OCI-LY7 (cell line): ENCODE measurements around the gene DHRS9. TPM values are rescaled to one million over a fixed set of nuclear protein-coding genes. Genes with fewer than 3 reads are reported as not detected.

Source experiments
- BruUV-seq: library from RNA; stranded (reverse); fragments of 400-500 nt; replicated peaks from 2 replicates; lab custom pipeline; 2021; lab: Mats Ljungman, UMichigan
- CTCF ChIA-PET: fragments of 300-600 bp; sonication (Branson Sonifier 250); formaldehyde crosslinking; loops from one replicate; lab custom pipeline; 2022; ENCODE audit warnings: antibody characterized with exemption; ENCODE audit not compliant: unreplicated experiment; lab: Charles Lee
- POLR2A ChIA-PET: fragments of 300-600 bp; sonication (Branson Sonifier 250); formaldehyde crosslinking; loops from one replicate; lab custom pipeline; 2022; ENCODE audit warnings: antibody characterized with exemption; lab: Charles Lee
- DNase-seq: peaks from one replicate; pipeline ENCODE4 v3.0.0-alpha.2; 2015; ENCODE audit warnings: low spot score
- H2AFZ ChIP-seq: fragments of 200-600 bp; sonication (generic), shearing (Covaris generic); 2 replicates; pipeline ENCODE4 v1.6.1; 2014; ENCODE audit warnings: mild to moderate bottlenecking, antibody characterized with exemption, low read length, moderate library complexity
- H3K27ac ChIP-seq: fragments of 200-600 bp; sonication (generic); 2 replicates; pipeline ENCODE4 v1.5.1; 2014; ENCODE audit warnings: mixed run types, low read depth, mild to moderate bottlenecking, moderate library complexity, low read length, inconsistent platforms; ENCODE audit not compliant: poor library complexity, severe bottlenecking
- H3K36me3 ChIP-seq: fragments of 200-600 bp; sonication (generic); 2 replicates; pipeline ENCODE4 v1.6.1; 2014; ENCODE audit warnings: mild to moderate bottlenecking, antibody characterized with exemption, low read length, moderate library complexity, mixed read lengths; ENCODE audit not compliant: insufficient read depth
- H3K4me1 ChIP-seq: fragments of 200-600 bp; sonication (generic); 2 replicates; pipeline ENCODE4 v1.5.1; 2014; ENCODE audit warnings: mild to moderate bottlenecking, low read length; ENCODE audit not compliant: insufficient read depth, poor library complexity, severe bottlenecking
- H3K4me2 ChIP-seq: fragments of 200-600 bp; sonication (generic); 2 replicates; pipeline ENCODE4 v1.6.1; 2014; ENCODE audit warnings: mild to moderate bottlenecking, low read length
- H3K4me3 ChIP-seq: fragments of 200-600 bp; sonication (generic); 2 replicates; pipeline ENCODE4 v1.5.1; 2014; ENCODE audit warnings: mild to moderate bottlenecking, low read depth, low read length; ENCODE audit not compliant: poor library complexity, severe bottlenecking
- H3K79me2 ChIP-seq: fragments of 200-600 bp; sonication (generic); 2 replicates; pipeline ENCODE4 v1.6.1; 2016; ENCODE audit warnings: low read depth, mild to moderate bottlenecking, low read length, moderate library complexity, mixed read lengths; ENCODE audit not compliant: insufficient read depth
- H3K9me2 ChIP-seq: fragments of 200-600 bp; sonication (generic); 2 replicates; pipeline ENCODE4 v1.6.1; 2016; ENCODE audit warnings: mild to moderate bottlenecking, low read length, mixed read lengths; ENCODE audit not compliant: insufficient read depth
- H3K9me3 ChIP-seq: fragments of 200-600 bp; sonication (generic); 2 replicates; pipeline ENCODE4 v1.6.1; 2014; ENCODE audit warnings: mild to moderate bottlenecking, mixed run types, low read length, mixed read lengths
- H4K20me1 ChIP-seq: fragments of 200-600 bp; sonication (generic); 2 replicates; pipeline ENCODE4 v1.6.1; 2014; ENCODE audit warnings: mild to moderate bottlenecking, antibody characterized with exemption, low read length, moderate library complexity, mixed read lengths; ENCODE audit not compliant: insufficient read depth
- CTCF ChIP-seq: fragments of 200-600 bp; sonication (generic); conservative IDR thresholded peaks from 2 replicates; pipeline ENCODE4 v1.5.1; 2014; ENCODE audit warnings: mild to moderate bottlenecking, antibody characterized with exemption, low read length, moderate library complexity, mixed read lengths
- EZH2phosphoT487 ChIP-seq: fragments of 200-600 bp; sonication (generic); IDR thresholded peaks from 2 replicates; pipeline ENCODE4 v1.6.1; 2018; ENCODE audit warnings: low read depth, borderline replicate concordance, mild to moderate bottlenecking, mixed run types, antibody characterized with exemption, low read length, moderate library complexity, mixed read lengths
- intact Hi-C: fragments of 100-400 bp; cut with micrococcal nuclease; formaldehyde crosslinking; loops from one replicate; pipeline ENCODE4 v1.10.0; 2022; ENCODE audit not compliant: unreplicated experiment
- total RNA-seq, 2 experiments: library from RNA; depleted of rRNA in 1 of 2; stranded (reverse); fragments of >200 nt in 1 of 2; shearing (Covaris generic) in 1 of 2; gene quantifications; 2 replicates each; pipeline ENCODE4 v1.2.3, GENCODE V29; 2014 to 2022

The DHRS9 gene
- total RNA-seq, 2 experiments from 2014 or later: 0.59 TPM; not detected in 1

- Histone ChIP-seq H3K79me2 (no peaks in the 10 kb centered on the region), H4K20me1 (no peaks in the 10 kb centered on the region), H3K4me3 (no peak overlapping the region), H3K9me2 (no peaks in the 10 kb centered on the region), H2AFZ (no peak overlapping the region), H3K9me3 (no peaks in the 10 kb centered on the region), H3K27ac (no peak overlapping the region), H3K4me2 (no peak overlapping the region), H3K36me3 (no peaks in the 10 kb centered on the region), H3K4me1 (peaks cover 2% of the 10 kb centered on the region)
- ChIA-PET POLR2A (interaction anchor here (1.3 to 1.5 kb wide), 3 partner anchors 9 to 46 kb away, joined by 3 to 4 read pairs (median 4); no protein-coding TSS in a partner anchor), CTCF (no interaction called here)
- no peak for DNase-seq
- intact Hi-C loops: no loop called here
- no TSS peak for BruUV-seq
- no peak for TF ChIP-seq CTCF
- TF ChIP-seq EZH2phosphoT487: no peak
Measured at GRCh38 chr2:169094676-169095075, 25.3 kb downstream of the DHRS9 start.

GRCh38 chr2:169095621-169096105 is 26.3 kb downstream of the DHRS9 start:
- Histone ChIP-seq H3K4me2 (no peak overlapping the region), H3K9me2 (no peaks in the 10 kb centered on the region), H3K79me2 (no peaks in the 10 kb centered on the region), H3K4me1 (peaks cover 12% of the 10 kb centered on the region), H3K9me3 (no peaks in the 10 kb centered on the region), H2AFZ (no peak overlapping the region), H3K4me3 (no peak overlapping the region), H3K27ac (no peak overlapping the region), H3K36me3 (no peaks in the 10 kb centered on the region), H4K20me1 (no peaks in the 10 kb centered on the region)
- no peak for TF ChIP-seq EZH2phosphoT487
- no peak for TF ChIP-seq CTCF
- CTCF ChIA-PET: interaction anchor here (1.0 kb wide), 2 partner anchors 10 to 43 kb away, joined by 3 read pairs; no protein-coding TSS in a partner anchor
- intact Hi-C loops: no loop called here
- no peak for DNase-seq
- POLR2A ChIA-PET: interaction anchor here (1.2 to 1.4 kb wide), 5 partner anchors 8 to 45 kb away, joined by 3 to 4 read pairs (median 4); no protein-coding TSS in a partner anchor
- no TSS peak for BruUV-seq

GRCh38 chr2:169104848-169105247 is 35.5 kb downstream of the DHRS9 start:
- H3K79me2 ChIP-seq: no peaks in the 10 kb centered on the region
- no peaks in the 10 kb centered on the region for H3K36me3 ChIP-seq
- ChIA-PET CTCF (no interaction called here), POLR2A (interaction anchor here (0.6 to 1.1 kb wide), 4 partner anchors 9 to 1118 kb away, joined by 3 to 5 read pairs (median 4); no protein-coding TSS in a partner anchor)
- H3K27ac ChIP-seq: no peak overlapping the region
- H3K9me3 ChIP-seq: no peaks in the 10 kb centered on the region
- H3K4me1 ChIP-seq: peaks cover 38% of the 10 kb centered on the region
- no peak overlapping the region for H3K4me3 ChIP-seq
- intact Hi-C loops: no loop called here
- H4K20me1 ChIP-seq: no peaks in the 10 kb centered on the region
- no peaks in the 10 kb centered on the region for H3K9me2 ChIP-seq
- BruUV-seq: no TSS peak
- H2AFZ ChIP-seq: no peak overlapping the region
- H3K4me2 ChIP-seq: no peak overlapping the region
- no peak for DNase-seq
- TF ChIP-seq CTCF (no peak), EZH2phosphoT487 (no peak)
